HEK293 (cell line): Measurements from ENCODE around the gene HRAS.
A peak's percentile ranks its signal among the peaks of the same experiment; 100 is the strongest.

Source experiments
- GFI1B ChIP-seq: fragments of 450-650 bp; formaldehyde crosslinking; IDR thresholded peaks from 2 replicates; pipeline ENCODE4 v1.5.1; 2016; ENCODE audit warnings: missing biosample characterization, missing genetic modification characterization
- HOXA7 ChIP-seq: sonication (generic); formaldehyde crosslinking; IDR thresholded peaks from 2 replicates; pipeline ENCODE4 v1.8.1; 2022; ENCODE audit warnings: missing genetic modification reagents, borderline replicate concordance
- KLF16 ChIP-seq: fragments of 450-650 bp; formaldehyde crosslinking; IDR thresholded peaks from 2 replicates; pipeline ENCODE4 v1.5.1; 2017; ENCODE audit warnings: missing biosample characterization, missing genetic modification characterization
- MEIS1 ChIP-seq: sonication (generic); formaldehyde crosslinking; IDR thresholded peaks from 2 replicates; pipeline ENCODE4 v1.8.1; 2022; ENCODE audit warnings: missing genetic modification reagents, mild to moderate bottlenecking, borderline replicate concordance
- MYNN ChIP-seq: fragments of 450-650 bp; formaldehyde crosslinking; IDR thresholded peaks from 2 replicates; pipeline ENCODE4 v1.5.1; 2016; ENCODE audit warnings: missing biosample characterization, missing genetic modification characterization, borderline replicate concordance
- PRDM10 ChIP-seq: fragments of 450-650 bp; formaldehyde crosslinking; IDR thresholded peaks from 2 replicates; pipeline ENCODE4 v1.5.1; 2016; ENCODE audit warnings: missing biosample characterization, missing genetic modification characterization
- RBAK ChIP-seq: fragments of 450-650 bp; formaldehyde crosslinking; IDR thresholded peaks from 2 replicates; pipeline ENCODE4 v1.5.1; 2016; ENCODE audit warnings: missing biosample characterization, missing genetic modification characterization
- REPIN1 ChIP-seq: fragments of 450-650 bp; formaldehyde crosslinking; IDR thresholded peaks from 2 replicates; pipeline ENCODE4 v1.5.1; 2017; ENCODE audit warnings: missing biosample characterization, missing genetic modification characterization, low read depth
- SCRT1 ChIP-seq: fragments of 450-650 bp; formaldehyde crosslinking; IDR thresholded peaks from 2 replicates; pipeline ENCODE4 v1.5.1; 2016; ENCODE audit warnings: missing biosample characterization, missing genetic modification characterization, borderline replicate concordance
- SCRT2 ChIP-seq: fragments of 450-650 bp; formaldehyde crosslinking; IDR thresholded peaks from 2 replicates; pipeline ENCODE4 v1.5.1; 2016; ENCODE audit warnings: missing biosample characterization, missing genetic modification characterization
- TSHZ1 ChIP-seq: fragments of 450-650 bp; formaldehyde crosslinking; IDR thresholded peaks from 2 replicates; pipeline ENCODE4 v1.5.1; 2016; ENCODE audit warnings: missing biosample characterization, missing genetic modification characterization, borderline replicate concordance
- ZBTB20 ChIP-seq: fragments of 450-650 bp; formaldehyde crosslinking; IDR thresholded peaks from 2 replicates; pipeline ENCODE4 v1.5.1; 2016; ENCODE audit warnings: missing biosample characterization, missing genetic modification characterization
- ZBTB48 ChIP-seq: fragments of 450-650 bp; formaldehyde crosslinking; IDR thresholded peaks from 2 replicates; pipeline ENCODE4 v1.5.1; 2016; ENCODE audit warnings: missing biosample characterization, missing genetic modification characterization
- ZNF10 ChIP-seq: fragments of 450-650 bp; formaldehyde crosslinking; IDR thresholded peaks from 2 replicates; pipeline ENCODE4 v1.5.1; 2017; ENCODE audit warnings: missing biosample characterization, missing genetic modification characterization
- ZNF121 ChIP-seq: fragments of 450-650 bp; formaldehyde crosslinking; IDR thresholded peaks from 2 replicates; pipeline ENCODE4 v1.5.1; 2016; ENCODE audit warnings: missing biosample characterization, missing genetic modification characterization
- ZNF138 ChIP-seq: fragments of 450-650 bp; formaldehyde crosslinking; IDR thresholded peaks from 2 replicates; pipeline ENCODE4 v1.5.1; 2016; ENCODE audit warnings: missing biosample characterization, missing genetic modification characterization, borderline replicate concordance
- ZNF155 ChIP-seq: fragments of 450-650 bp; formaldehyde crosslinking; IDR thresholded peaks from 2 replicates; pipeline ENCODE4 v1.5.1; 2016; ENCODE audit warnings: missing biosample characterization, missing genetic modification characterization
- ZNF157 ChIP-seq: fragments of 450-650 bp; formaldehyde crosslinking; IDR thresholded peaks from 2 replicates; pipeline ENCODE4 v1.5.1; 2016; ENCODE audit warnings: missing biosample characterization, missing genetic modification characterization
- ZNF175 ChIP-seq: fragments of 450-650 bp; formaldehyde crosslinking; IDR thresholded peaks from 2 replicates; pipeline ENCODE4 v1.5.1; 2016; ENCODE audit warnings: missing biosample characterization, missing genetic modification characterization
- ZNF202 ChIP-seq: fragments of 450-650 bp; formaldehyde crosslinking; IDR thresholded peaks from 2 replicates; pipeline ENCODE4 v1.5.1; 2016; ENCODE audit warnings: missing biosample characterization, missing genetic modification characterization, borderline replicate concordance
- ZNF211 ChIP-seq: fragments of 450-650 bp; formaldehyde crosslinking; IDR thresholded peaks from 2 replicates; pipeline ENCODE4 v1.5.1; 2016; ENCODE audit warnings: low read depth, missing biosample characterization, missing genetic modification characterization
- ZNF26 ChIP-seq: fragments of 450-650 bp; formaldehyde crosslinking; IDR thresholded peaks from 2 replicates; pipeline ENCODE4 v1.5.1; 2016; ENCODE audit warnings: missing biosample characterization, missing genetic modification characterization
- ZNF274 ChIP-seq, 2 experiments: fragments of 200-500 bp in 1 of 2; fragments of 450-650 bp in 1 of 2; sonication (Bioruptor generic) in 1 of 2; formaldehyde crosslinking in 1 of 2; IDR thresholded peaks; 2 replicates each; pipeline versions ENCODE4 v1.5.1 to v1.6.1; 2014 to 2016; ENCODE audit warnings: borderline replicate concordance in 1 of 2, inconsistent platforms in 1 of 2, low read length in 1 of 2, missing biosample characterization in 1 of 2, missing genetic modification characterization in 1 of 2
- ZNF311 ChIP-seq: fragments of 450-650 bp; formaldehyde crosslinking; IDR thresholded peaks from 2 replicates; pipeline ENCODE4 v1.5.1; 2017; ENCODE audit warnings: missing biosample characterization, missing genetic modification characterization, borderline replicate concordance
- ZNF366 ChIP-seq: fragments of 450-650 bp; formaldehyde crosslinking; conservative IDR thresholded peaks from 2 replicates; pipeline ENCODE4 v1.5.1; 2016; ENCODE audit warnings: missing biosample characterization, missing genetic modification characterization
- ZNF391 ChIP-seq: fragments of 450-650 bp; formaldehyde crosslinking; IDR thresholded peaks from 2 replicates; pipeline ENCODE4 v1.5.1; 2016; ENCODE audit warnings: low read depth, missing biosample characterization, missing genetic modification characterization, borderline replicate concordance
- ZNF404 ChIP-seq: fragments of 450-650 bp; formaldehyde crosslinking; IDR thresholded peaks from 2 replicates; pipeline ENCODE4 v1.5.1; 2017; ENCODE audit warnings: missing biosample characterization, missing genetic modification characterization
- ZNF473 ChIP-seq: fragments of 450-650 bp; formaldehyde crosslinking; IDR thresholded peaks from 2 replicates; pipeline ENCODE4 v1.5.1; 2017; ENCODE audit warnings: missing biosample characterization, missing genetic modification characterization
- ZNF837 ChIP-seq: fragments of 450-650 bp; formaldehyde crosslinking; IDR thresholded peaks from 2 replicates; pipeline ENCODE4 v1.5.1; 2016; ENCODE audit warnings: missing biosample characterization, missing genetic modification characterization
- ZSCAN16 ChIP-seq: fragments of 450-650 bp; formaldehyde crosslinking; IDR thresholded peaks from 2 replicates; pipeline ENCODE4 v1.5.1; 2016; ENCODE audit warnings: missing biosample characterization, missing genetic modification characterization
- ZSCAN5A ChIP-seq: fragments of 450-650 bp; formaldehyde crosslinking; IDR thresholded peaks from 2 replicates; pipeline ENCODE4 v1.5.1; 2016; ENCODE audit warnings: missing biosample characterization, missing genetic modification characterization

Gene HRAS

GRCh38 chr11:575996-576768, 40.8 kb upstream of the HRAS start, which contains the start of gene PHRF1 (continued):
- TF ChIP-seq PRDM10 (tag by site-specific recombination) (peak; percentile 100), TSHZ1 (0 out of 2 replicates have a peak, but pooled peaks have one; percentile 38), ZNF202 (tag by site-specific recombination) (no peak), ZNF138 (tag by site-specific recombination) (no peak), ZNF121 (tag by site-specific recombination) (no peak), REPIN1 (no peak), MYNN (tag by site-specific recombination) (no peak; the same call in 1 of the 2 replicates), ZNF10 (no peak), ZNF211 (tag by site-specific recombination) (no peak), ZNF175 (tag by site-specific recombination) (no peak), ZNF391 (tag by site-specific recombination) (peak; percentile 69; the same call in 1 of the 2 replicates), ZNF274 (IDR thresholded peaks at IDR 0.05; ENCODE audit: low read length) (no peak), ZNF274 (tag by site-specific recombination; IDR thresholded peaks at IDR 0.05; ENCODE audit: borderline replicate concordance) (no peak), ZBTB20 (tag by site-specific recombination) (no peak), ZNF157 (tag by site-specific recombination) (no peak), HOXA7 (CRISPR knock-in tag) (no peak), SCRT1 (no peak), ZNF366 (tag by site-specific recombination) (no peak), GFI1B (tag by site-specific recombination) (no peak), ZNF837 (tag by site-specific recombination) (no peak), ZBTB48 (tag by site-specific recombination) (no peak), ZSCAN5A (tag by site-specific recombination) (no peak), KLF16 (tag by site-specific recombination) (peak; percentile 89), RBAK (tag by site-specific recombination) (no peak), ZSCAN16 (tag by site-specific recombination) (no peak), ZNF311 (tag by site-specific recombination) (no peak), ZNF155 (tag by site-specific recombination) (no peak), SCRT2 (no peak), ZNF26 (tag by site-specific recombination) (no peak), ZNF404 (tag by site-specific recombination) (no peak), MEIS1 (CRISPR knock-in tag) (no peak), ZNF473 (tag by site-specific recombination) (no peak)
